ENCODE data around the gene HSPB2. TPM values are rescaled to one million over a fixed set of nuclear protein-coding genes. Genes with fewer than 3 reads are reported as not detected.
A peak's percentile ranks its signal among the peaks of the same experiment; 100 is the strongest.

Gene HSPB2
- total RNA-seq, 1 donor from 2014 or later = not detected

- DNase-seq (ENCODE audit: low spot score) = no peak
- peaks cover 3% of the 10 kb centered on the region for H3K36me3 Mint-ChIP-seq (ENCODE audit: low read depth, unreplicated experiment)
- peaks cover 6% of the 10 kb centered on the region for H3K9me3 Mint-ChIP-seq (ENCODE audit: unreplicated experiment)
- TF ChIP-seq, protein P1, sequence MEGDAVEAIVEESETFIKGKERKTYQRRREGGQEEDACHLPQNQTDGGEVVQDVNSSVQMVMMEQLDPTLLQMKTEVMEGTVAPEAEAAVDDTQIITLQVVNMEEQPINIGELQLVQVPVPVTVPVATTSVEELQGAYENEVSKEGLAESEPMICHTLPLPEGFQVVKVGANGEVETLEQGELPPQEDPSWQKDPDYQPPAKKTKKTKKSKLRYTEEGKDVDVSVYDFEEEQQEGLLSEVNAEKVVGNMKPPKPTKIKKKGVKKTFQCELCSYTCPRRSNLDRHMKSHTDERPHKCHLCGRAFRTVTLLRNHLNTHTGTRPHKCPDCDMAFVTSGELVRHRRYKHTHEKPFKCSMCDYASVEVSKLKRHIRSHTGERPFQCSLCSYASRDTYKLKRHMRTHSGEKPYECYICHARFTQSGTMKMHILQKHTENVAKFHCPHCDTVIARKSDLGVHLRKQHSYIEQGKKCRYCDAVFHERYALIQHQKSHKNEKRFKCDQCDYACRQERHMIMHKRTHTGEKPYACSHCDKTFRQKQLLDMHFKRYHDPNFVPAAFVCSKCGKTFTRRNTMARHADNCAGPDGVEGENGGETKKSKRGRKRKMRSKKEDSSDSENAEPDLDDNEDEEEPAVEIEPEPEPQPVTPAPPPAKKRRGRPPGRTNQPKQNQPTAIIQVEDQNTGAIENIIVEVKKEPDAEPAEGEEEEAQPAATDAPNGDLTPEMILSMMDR (IDR thresholded peaks at IDR 0.05; ENCODE audit: unreplicated experiment) = no peak
- H3K27ac Mint-ChIP-seq (ENCODE audit: unreplicated experiment) = peak overlapping the region; percentile 52
- H3K4me3 Mint-ChIP-seq (ENCODE audit: unreplicated experiment) = no peak overlapping the region
- peaks cover 6% of the 10 kb centered on the region for H3K27me3 Mint-ChIP-seq (ENCODE audit: unreplicated experiment)
- peaks cover 11% of the 10 kb centered on the region for H3K4me1 Mint-ChIP-seq (ENCODE audit: unreplicated experiment)
Measured at GRCh38 chr11:111909378-111909777, 3.2 kb upstream of the HSPB2 start.

- DNase-seq (ENCODE audit: low spot score) = no peak
- Mint-ChIP-seq H3K27ac (ENCODE audit: unreplicated experiment) (peak overlapping the region; percentile 30), H3K36me3 (ENCODE audit: low read depth, unreplicated experiment) (no peaks in the 10 kb centered on the region), H3K4me1 (ENCODE audit: unreplicated experiment) (peaks cover 11% of the 10 kb centered on the region), H3K9me3 (ENCODE audit: unreplicated experiment) (no peaks in the 10 kb centered on the region), H3K4me3 (ENCODE audit: unreplicated experiment) (no peak overlapping the region), H3K27me3 (ENCODE audit: unreplicated experiment) (peaks cover 6% of the 10 kb centered on the region)
- TF ChIP-seq, protein P1 (IDR thresholded peaks at IDR 0.05; ENCODE audit: unreplicated experiment) = no peak
Measured at GRCh38 chr11:111910676-111911562, 1.6 kb upstream of the HSPB2 start.

- DNase-seq (ENCODE audit: low spot score) = no peak
- no peaks in the 10 kb centered on the region for H3K9me3 Mint-ChIP-seq (ENCODE audit: unreplicated experiment)
- peaks cover 11% of the 10 kb centered on the region for H3K4me1 Mint-ChIP-seq (ENCODE audit: unreplicated experiment)
- TF ChIP-seq, protein P1 (IDR thresholded peaks at IDR 0.05; ENCODE audit: unreplicated experiment) = no peak
- no peaks in the 10 kb centered on the region for H3K36me3 Mint-ChIP-seq (ENCODE audit: low read depth, unreplicated experiment)
- H3K4me3 Mint-ChIP-seq (ENCODE audit: unreplicated experiment) = no peak within 1 kb of the TSS
- H3K27me3 Mint-ChIP-seq (ENCODE audit: unreplicated experiment) = peaks cover 6% of the 10 kb centered on the region
- H3K27ac Mint-ChIP-seq (ENCODE audit: unreplicated experiment) = peak within 1 kb of the TSS; percentile 30
Measured at GRCh38 chr11:111911563-111912401, 752 bp upstream of the HSPB2 start, which contains the start of gene CRYAB. Gene CRYAB, minus strand, starts transcription at chr11:111911770. Its CDS starts 46 bp downstream, at chr11:111911724.

DNA sequence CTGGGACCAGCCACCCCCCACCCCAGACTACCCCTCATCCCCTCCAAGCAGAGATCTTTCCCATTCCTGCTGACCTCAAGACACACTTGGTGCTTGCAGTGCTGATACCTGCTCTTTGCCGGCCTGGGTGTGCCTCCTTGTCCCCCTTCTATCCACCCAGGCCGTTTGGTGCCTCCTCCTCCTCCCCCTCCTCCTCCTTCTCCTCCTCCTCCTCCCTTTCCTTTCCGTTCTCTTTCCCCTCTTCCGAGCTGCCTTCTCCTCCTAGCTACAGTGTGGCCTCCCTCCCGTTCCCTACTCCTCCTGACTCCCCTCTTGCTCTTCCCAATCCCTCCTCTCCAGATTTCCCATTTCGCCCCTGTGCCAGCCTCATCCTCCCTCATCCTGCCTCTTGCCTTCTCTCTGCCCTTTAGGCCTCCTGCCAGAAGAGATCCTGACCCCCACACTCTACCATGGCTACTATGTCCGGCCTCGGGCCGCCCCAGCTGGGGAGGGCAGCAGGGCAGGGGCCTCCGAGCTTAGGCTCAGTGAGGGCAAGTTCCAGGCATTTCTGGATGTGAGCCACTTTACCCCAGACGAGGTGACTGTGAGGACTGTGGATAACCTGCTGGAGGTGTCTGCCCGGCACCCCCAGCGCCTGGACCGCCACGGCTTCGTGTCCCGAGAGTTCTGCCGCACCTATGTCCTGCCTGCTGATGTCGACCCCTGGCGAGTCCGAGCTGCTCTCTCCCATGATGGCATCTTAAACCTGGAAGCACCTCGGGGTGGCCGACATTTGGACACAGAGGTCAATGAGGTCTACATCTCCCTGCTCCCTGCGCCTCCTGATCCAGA, 712 bp downstream of the HSPB2 start:
- no peak overlapping the region for H3K27ac Mint-ChIP-seq (ENCODE audit: unreplicated experiment)
- no peaks in the 10 kb centered on the region for H3K9me3 Mint-ChIP-seq (ENCODE audit: unreplicated experiment)
- H3K4me1 Mint-ChIP-seq (ENCODE audit: unreplicated experiment) = peaks cover 16% of the 10 kb centered on the region

More for the DNA sequence above, 712 bp downstream of the HSPB2 start:
- no peaks in the 10 kb centered on the region for H3K36me3 Mint-ChIP-seq (ENCODE audit: low read depth, unreplicated experiment)
- H3K27me3 Mint-ChIP-seq (ENCODE audit: unreplicated experiment) = peaks cover 6% of the 10 kb centered on the region
- H3K4me3 Mint-ChIP-seq (ENCODE audit: unreplicated experiment) = no peak overlapping the region
- TF ChIP-seq, protein P1 (IDR thresholded peaks at IDR 0.05; ENCODE audit: unreplicated experiment) = no peak
- no peak for DNase-seq (ENCODE audit: low spot score)

All from endothelial cell (in vitro differentiated cells).